Glomerular endothelial cell (primary cell): ENCODE results near the gene SYT12. TPM values are rescaled to one million over a fixed set of nuclear protein-coding genes. Genes with fewer than 3 reads are reported as not detected.

Experiments
- DNase-seq: peaks from one replicate; pipeline ENCODE4 v3.0.0-alpha.2; 2011; ENCODE audit warnings: low read depth, low spot score; ENCODE audit errors: extremely low read depth
- total RNA-seq: library from RNA; depleted of rRNA; stranded (reverse); fragments of >200 nt; gene quantifications from 2 replicates; pipeline ENCODE4 v1.2.3, GENCODE V29; 2015

SYT12 gene
- total RNA-seq, 1 donor from 2014 or later = 0.18 TPM

DNA sequence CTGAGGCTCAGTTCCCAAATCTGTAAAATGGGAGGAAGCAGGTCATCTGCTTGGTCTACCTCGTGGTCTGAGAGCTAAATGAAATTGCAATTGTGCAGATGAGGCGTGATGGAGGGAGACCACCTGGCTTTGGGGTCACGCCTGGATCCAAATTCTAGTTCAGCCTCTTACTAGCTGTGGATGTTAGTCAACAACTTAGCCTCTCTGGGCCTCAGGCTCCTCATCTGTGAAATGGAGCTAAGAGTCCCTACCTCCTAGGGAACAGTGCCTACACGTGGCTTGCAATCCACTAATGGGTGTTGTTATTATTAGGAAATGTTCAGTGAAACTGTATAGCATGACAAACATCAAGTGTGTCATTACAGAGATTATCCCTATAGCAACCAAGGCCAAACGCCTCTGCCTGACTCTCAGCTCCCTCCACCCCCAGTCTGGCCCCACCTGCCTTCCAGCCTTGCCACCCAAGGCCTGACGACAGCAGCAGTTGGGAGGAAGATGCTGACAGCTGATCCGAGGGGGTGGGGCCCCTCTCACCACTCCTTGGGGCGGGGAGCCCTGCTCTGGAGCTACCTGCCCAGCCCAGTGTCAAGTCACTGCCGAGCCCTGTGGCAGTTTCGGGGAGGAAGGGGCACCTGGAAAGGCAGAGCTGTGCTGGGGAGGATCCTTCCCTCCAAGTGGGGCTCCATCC is 32.0 kb downstream of the SYT12 start:
- DNase-seq = peak; percentile 36

DNA sequence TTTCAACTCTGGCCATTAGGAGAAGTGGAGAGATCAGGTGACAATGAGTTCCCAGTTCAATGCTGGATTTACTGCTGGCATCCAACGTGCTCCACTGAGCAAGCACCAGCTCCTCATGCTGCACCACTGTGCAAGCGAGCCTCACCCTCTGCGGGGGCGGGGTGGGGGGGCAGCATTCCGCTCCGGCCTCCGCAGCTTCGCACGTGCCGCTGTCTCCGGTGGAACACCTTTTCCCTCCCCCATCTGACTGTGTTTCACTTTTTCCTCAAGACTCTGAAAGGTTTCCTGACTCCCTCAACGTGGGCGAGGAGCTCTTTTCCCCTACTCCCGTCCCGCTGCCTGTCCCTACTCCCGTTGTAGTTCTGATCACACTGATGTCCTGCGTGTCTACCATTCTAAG is 32.9 kb downstream of the SYT12 start:
- no peak for DNase-seq

DNA sequence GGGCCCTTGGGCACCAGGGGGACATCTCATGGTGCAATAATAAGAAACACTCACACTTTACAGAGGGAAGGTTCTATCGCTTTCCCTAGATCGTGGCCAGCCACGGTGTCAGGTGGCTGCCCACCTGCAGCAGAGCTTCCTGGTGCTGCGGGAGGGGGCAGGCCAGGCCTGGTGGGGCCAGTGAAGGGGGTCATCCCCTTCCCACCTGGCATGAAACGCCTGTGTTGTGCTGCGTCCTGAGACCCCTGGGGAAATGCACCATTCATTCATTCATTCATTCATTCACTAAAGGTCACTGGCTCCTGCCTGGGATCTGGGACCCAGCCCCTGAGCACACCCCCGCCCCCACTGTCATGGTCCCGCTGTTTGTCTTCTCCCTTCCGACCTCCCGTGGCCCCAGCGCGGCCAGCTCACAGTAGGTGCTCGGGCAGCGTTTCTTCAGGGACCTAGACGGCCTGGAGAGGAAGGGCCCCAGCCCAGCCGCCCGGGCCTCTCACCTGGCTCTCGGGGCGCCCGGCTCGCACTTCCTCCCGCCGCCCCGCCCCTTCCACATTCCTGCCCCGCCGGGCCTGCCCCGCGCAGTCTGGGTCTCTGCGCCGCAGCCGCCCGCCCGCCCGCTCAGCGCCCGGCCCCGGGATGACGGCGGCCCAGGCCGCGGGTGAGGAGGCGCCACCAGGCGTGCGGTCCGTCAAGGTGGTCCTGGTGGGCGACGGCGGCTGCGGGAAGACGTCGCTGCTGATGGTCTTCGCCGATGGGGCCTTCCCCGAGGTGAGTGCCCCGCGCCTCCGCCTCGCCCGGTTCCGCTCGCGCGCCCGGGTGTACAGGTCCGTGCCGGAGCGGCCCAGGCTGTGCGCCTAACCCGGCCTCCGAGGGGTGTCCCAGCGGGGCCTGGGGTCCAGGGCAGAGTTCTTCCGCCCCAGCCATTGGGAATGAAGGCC is 33.6 kb downstream of the SYT12 start, which contains the start of gene RHOD:
TSS of gene RHOD (plus strand) at position 581 of the 938 bp plus-strand sequence. CDS start at position 637, 56 bp downstream.
- no peak for DNase-seq

DNA sequence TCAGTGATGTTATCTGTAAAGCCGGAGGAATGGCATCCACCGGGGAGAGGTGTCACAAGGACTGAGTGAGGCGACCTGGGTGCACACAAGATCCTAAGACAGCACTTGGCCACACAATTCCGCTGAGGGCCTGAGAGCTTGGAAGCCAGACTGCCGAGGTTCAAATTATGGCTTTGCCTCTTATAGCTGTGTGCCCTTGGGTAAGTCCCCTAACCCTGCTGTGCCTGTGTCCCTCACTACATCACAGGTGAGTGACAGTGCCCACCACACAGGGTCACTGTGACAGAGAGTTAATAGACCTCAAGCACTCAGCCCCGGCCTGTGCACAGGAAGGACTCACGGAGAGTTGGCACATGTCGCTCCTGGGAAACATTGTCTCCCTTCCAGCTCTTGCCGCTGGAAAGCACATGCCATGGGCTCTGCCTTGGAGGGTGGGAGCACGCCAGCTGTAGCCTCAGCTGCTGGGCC is 34.3 kb downstream of the SYT12 start:
- DNase-seq = no peak

DNA sequence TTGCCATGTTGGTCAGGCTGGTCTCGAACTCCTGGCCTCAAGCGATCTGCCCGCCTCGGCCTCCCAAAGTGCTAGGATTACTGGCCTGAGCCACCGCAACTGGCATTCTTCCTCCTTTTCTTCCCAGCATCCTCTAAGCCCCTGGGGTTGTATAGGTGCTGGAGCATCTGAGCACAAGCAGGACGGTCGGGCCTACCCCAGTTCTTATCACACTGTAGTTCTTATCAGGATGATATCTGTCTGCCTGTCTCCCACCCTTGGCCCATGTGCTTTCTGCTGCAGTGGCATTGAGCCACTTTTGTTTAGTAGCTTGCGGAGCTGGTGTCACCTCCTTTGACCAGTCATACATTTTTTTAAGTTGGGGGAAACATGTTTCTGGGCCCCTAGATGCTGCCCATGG is 35.6 kb downstream of the SYT12 start:
- DNase-seq = no peak

DNA sequence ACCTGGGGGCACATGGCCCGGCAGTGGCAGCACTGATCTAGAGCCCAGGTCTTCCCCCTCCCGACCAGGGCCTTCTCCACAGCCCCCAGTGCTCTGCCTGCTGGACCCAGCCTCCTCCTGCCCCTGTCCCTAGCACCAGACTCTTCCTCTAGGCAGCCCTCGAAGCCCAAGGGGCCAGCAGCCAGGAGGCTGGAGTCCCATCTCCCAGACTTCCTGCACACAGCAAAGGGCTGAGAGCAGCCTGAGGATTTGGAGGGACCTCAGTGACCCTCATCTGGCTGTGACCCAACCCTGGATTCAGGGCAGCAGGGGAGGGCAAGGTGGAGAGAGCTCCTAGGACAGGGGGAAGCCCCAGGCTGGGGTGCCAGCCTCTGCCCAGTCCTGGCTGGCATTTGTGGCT is 36.7 kb downstream of the SYT12 start:
- DNase-seq = no peak

DNA sequence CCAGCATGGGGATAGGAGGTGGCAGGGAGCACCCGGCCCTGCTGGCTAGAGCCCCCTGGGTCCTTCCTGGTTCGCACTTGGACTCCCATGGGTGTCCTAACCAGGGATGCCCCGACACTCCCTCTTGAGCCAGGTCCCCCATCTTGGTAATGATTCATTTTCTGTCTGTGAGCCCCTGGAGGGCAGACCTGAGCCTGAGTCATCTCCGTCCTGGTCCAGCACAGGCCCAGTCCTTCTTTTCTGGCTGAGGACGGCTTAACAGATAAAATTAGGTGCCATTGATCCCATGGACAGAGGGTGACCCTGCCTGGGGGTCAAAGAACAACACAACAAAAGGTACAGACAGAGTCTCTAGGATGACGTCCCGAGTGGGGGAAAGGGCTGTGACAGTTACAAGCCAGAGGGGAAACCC is 37.2 kb downstream of the SYT12 start:
- DNase-seq = no peak

DNA sequence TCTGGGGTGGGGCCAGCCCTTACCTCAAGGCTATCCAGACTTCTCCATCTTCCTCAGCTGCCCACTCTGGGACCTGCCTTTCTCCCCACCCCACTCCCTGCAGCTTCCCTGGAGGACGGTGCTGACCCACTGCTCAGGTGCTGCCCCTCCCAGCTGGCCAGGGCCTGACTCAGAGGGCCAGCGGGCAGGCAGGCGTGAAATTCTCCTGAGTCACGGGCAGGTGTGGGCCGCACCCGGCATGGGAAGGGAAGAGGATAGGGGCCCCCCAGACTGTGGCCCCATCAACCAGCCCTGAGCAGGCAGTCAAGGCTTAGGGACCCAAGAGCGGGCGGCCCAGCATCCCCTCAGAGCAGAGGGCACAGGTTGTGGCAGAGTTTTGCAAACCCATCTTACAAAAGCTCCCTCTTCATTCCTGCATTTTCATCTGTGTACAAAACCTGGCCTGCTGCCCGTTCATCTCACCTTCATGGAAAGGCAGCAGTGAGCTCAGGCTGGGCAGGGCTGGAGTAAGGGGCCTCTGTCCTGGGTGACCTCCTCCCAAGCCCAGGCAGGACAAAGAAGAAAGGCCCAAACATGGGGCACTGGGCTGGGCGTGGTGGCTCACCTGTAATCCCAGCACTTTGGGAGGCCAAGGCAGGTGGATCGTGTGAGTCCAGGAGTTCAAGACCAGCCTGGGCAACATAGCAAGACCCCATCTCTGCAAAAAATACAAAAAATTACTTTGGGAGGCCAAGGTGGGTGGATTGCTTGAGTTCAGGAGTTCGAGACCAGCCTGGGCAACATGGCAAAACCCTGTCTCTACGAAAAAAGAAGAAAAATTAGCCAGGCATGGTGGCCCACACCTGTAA is 39.8 kb downstream of the SYT12 start:
- DNase-seq = no peak

DNA sequence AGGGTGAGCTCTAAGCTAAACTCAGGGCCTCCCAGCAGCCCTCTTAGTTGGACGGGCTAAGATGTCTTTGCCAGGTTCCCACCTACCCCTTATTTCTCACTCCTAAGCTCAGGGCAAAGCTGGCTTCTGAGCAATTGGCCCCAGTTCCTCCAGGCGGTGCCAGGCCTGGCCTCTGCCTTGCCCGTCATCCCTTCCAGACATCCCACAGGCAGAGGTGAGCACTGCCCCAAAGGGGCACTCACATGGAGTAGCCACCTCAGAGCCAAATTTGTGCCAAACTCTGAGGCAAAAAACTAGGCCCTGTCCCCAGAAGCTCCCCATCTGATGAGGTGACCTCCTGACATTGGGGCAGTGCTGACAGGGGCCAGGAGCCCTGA is 43.4 kb downstream of the SYT12 start:
- DNase-seq = no peak

DNA sequence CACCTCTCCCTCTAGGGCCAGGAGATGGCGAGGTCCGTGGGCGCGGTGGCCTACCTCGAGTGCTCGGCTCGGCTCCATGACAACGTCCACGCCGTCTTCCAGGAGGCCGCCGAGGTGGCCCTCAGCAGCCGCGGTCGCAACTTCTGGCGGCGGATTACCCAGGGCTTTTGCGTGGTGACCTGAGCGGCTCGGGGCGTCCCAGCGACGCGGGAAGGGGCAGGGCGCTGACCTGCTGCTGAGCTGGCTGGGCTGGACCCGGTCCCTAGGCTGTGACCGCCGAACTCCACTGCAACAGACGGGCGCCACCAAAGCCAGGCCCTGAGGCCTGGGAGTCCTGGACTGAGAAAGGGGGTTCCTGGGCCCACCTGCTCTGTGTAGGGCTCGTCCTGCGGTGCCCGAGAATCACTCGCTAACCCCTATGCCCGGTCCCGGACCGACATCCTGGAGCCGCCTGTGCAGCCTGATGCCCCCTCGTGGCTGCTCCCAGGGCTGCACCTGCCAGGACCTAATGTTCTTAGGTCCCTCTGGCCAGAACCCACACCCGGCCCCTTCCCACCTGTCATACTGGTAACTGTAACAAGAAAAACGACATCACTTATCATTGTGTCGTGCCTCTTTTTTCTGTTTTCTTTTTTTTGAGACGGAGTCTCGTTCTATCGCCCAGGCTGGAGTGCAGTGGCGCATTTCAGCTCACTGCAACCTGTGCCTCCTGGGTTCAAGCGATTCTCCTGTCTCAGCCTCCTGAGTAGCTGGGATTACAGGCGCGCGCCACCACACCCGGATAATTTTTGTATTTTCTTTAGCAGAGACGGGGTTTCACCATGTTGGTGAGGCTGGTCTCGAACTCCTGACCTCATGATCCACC is 48.7 kb downstream of the SYT12 start:
- DNase-seq = no peak

DNA sequence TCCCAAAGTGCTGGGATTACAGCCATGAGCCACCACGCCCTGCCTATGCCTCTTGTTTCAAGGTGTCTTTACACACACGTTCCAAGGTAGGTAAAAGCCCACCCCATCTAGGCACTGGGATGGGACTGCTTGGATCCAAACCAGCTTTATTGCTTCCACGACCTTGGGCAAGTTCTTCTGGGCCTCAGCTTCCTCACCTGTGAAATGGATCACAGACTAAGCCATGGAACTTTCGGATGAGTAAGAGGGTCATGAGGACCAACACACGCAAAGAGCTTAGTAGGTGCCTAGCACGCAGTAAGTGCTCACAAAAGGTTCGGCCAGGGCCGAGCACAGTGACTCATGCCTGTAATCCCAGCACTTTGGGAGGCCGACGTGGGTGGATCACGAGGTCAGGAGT is 49.4 kb downstream of the SYT12 start:
- no peak for DNase-seq

DNA sequence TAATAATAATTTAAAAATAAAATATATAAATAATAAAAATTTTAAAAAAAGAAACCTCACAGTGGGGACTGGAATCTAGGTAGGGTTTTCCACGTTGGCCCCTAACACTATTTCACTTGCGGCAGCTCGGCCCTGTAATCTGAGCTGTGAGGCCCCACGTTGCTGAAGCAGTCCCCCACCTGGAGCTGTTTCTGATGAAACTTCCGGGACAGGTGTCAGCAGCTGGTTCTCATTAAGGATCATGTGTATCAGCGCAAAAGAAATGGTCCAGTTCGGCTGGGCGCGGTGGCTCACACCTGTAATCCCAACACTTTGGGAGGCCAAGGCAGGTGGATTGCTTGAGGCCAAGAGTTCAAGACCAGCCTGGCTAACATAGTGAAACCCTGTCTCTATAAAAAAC is 51.0 kb downstream of the SYT12 start:
- DNase-seq = no peak

DNA sequence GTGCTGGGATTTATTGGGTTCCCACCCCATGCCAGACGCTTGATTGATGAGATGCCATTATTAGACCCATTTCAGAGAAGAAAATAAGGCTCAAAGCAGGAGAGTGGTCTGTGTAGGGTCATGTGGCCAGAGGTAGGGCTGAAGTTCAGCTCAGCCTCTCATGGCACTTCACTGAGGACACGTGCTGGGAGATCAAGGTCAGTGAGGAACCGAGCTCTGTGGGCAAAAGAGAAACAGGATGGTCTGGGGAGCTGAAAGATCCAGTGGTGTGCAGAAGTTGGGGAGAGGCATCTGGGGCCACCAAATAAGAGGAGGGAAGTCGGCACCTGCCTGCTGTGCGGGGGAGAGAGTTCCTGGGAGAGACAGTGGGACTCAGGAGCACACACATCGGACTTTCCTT is 53.3 kb downstream of the SYT12 start:
- no peak for DNase-seq

DNA sequence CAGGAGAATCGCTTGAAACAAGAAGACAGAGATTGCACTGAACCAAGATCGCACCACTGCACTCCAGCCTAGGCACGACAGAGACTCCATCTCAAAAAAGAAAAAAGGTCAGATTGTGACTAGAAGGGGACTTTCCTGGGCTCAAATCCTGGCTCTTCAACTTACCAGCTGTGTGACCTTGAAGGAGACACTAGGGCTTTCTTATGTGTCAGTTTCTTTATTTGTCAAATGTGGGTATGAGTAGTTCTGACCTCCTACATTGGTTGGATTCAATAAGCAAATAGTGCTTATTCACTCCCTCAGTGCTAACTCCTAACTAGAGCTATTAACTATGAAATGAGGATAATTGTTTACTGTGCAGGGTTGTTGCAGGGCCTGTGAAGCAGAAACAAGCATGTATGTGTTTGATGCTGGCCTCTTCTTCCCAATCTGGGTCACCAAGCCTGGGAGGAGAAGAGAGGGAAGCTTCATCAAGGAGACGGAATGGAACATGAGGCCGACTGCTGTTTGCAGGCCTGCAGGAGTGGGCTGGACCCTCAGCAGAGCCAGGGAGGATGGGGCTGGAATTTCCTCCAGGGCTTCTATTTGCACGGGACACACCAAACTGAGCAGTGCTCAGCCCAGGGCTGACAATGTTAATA is 56.3 kb downstream of the SYT12 start:
- DNase-seq = no peak

DNA sequence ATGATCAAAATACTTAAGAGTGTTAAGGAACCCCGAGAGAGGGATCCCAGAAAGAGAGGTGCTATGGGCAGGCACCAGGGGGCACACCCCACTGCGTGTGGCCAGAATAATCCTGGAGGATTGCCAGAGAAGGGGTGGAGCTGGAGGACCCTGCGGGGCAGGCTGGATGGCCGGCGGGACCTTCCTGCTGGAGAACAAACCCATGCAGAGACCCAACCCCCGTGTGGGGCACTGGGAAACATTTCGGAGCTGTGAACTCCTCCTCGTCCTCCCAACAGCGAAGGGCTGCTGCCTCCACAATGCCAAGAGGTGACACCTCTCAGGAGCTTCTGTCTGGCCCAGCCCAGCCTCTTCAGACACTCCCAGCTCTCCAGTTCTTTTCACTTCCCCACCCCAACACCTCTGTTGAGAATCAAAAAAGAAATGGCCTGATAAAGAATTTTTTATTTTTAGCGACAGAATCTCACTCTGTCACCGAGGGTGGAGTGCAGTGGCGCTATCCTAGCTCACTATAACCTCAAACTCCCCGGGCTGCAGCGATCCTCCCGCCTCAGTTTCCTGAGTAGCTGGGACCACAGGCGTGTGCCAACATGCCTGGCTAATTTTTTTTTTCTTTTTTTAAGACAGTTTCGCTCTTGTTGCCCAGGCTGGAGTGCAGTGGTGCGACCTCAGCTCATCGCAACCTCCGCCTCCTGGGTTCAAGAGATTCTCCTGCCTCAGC is 59.3 kb downstream of the SYT12 start:
- no peak for DNase-seq

DNA sequence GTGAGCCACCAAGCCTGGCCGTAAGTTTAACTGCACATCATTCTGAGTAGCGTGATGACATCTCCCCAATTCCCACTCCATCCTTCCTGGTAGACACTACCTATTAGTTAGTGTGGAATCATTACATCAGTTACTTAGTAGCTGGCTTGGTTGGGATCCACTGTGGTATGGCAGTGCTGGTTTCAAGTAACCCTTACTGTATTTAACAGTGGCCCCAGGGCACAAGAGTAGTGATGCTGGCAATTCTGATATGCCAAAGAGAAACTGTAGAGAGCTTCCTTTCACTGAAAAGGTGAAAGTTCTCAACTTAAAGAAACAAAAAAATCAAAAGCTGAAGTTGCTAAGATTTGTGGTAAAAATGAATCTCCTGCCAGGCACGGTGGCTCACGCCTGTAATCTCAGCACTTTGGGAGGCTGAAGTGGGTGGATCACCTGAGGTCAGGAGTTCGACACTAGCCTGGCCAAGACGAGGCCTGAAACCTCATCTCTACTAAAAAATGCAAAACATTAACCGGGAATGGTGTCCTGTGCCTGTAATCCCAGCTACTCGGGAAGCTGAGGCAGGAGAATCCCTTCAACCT is 60.9 kb downstream of the SYT12 start:
- DNase-seq = no peak

DNA sequence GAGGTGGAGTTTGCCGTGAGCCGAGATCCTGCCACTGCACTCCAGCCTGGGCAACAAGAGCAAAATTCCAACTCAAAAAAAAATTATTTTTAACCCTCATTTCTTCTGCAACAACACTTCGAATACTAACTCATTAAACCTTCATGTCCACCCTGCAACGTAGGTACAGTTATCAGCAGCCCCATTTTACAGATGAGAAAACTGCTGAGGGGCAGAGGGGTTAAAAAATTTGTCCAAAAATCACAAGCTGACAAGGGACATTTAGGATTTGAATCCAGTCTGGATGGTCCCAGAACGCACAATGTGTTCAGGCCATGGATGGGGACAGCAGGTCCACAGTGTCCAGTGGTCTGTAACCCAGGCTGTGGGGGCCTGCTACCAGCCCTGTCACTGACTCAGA is 62.7 kb downstream of the SYT12 start:
- no peak for DNase-seq

DNA sequence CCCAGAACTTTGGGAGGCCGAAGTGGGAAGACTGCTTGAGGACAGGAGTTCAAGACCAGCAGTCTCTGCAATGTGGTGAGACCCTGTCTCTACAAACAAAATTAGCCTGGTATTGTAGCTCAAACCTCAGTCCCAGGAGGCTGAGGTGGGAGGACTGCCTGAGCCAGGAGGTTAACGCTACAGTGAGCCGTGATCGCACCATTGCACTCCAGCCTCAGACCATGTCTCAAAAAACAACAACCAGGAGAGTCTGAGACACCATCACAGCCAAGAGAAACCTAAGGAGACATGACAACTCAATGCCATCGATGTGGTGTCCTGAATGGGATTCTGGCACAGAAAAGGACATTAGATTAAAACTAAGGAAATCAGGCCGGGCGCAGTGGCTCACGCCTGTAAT is 67.8 kb downstream of the SYT12 start:
- DNase-seq = no peak

DNA sequence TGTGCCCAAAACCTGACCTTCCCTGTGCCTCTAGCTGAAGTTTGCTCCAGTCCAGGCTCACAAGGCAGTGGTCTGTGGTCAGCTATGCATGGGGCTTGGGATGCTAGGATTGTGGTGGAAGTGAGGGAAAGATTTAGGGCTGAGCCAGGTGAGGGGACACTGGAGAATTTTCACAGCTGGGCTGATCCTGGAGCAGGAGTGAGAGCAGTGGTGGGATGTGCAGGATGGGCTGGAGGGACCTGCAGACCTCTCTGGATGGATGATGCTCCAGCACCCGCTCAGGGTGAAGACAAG is 72.2 kb downstream of the SYT12 start:
- no peak for DNase-seq
